HL-60/S4 treated with phorbol 12-myristate 13-acetate at 8.2 ng/mL for 4 days and 3 days (cell line): ENCODE results near the gene KRTAP10-6.
"Not testable (repeated sequence)": the region's sequence is repeated elsewhere in the genome, so short reads cannot be mapped to it uniquely, and the experiment has no call there.

Experiments used
- in situ Hi-C: fragments of 300-500 bp; cut with MboI; formaldehyde crosslinking; loops from 2 replicates; pipeline ENCODE4 v1.15.0; 2022; ENCODE audit warnings: low sequenced_read_pairs

The KRTAP10-6 gene

DNA sequence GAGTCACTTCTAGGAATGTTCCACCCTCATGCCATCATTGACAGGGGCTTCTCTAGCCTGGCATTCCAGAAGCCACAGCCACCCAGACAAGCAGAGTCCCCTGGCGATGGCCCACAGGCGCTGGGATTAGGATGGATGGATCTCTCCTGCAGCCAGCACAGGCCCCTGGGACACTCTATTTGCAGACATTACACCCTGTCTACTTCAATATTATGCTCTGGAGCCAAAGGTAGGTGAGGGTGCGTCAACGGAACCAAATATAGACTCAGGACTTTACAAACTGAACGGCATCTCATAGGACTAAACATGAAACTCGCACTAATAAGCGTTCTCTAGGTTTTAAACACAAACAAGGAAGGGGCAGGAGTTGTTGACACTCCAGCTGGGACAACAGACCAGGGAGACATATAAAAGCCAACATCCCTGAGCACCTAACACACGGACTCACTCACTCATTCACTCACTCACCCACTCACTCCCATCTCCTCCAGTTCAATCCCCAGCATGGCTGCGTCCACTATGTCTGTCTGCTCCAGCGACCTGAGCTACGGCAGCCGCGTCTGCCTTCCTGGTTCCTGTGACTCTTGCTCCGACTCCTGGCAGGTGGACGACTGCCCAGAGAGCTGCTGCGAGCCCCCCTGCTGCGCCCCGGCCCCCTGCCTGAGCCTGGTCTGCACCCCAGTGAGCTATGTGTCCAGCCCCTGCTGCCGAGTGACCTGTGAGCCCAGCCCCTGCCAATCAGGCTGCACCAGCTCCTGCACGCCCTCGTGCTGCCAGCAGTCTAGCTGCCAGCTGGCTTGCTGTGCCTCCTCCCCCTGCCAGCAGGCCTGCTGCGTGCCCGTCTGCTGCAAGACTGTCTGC is 8.0 kb upstream of the KRTAP10-6 start, which contains the start of gene KRTAP10-7:
TSS of gene KRTAP10-7 (plus strand) at position 480 of the 861 bp plus-strand sequence. CDS start at position 505, 25 bp downstream.
- in situ Hi-C loops = not testable (repeated sequence)

DNA sequence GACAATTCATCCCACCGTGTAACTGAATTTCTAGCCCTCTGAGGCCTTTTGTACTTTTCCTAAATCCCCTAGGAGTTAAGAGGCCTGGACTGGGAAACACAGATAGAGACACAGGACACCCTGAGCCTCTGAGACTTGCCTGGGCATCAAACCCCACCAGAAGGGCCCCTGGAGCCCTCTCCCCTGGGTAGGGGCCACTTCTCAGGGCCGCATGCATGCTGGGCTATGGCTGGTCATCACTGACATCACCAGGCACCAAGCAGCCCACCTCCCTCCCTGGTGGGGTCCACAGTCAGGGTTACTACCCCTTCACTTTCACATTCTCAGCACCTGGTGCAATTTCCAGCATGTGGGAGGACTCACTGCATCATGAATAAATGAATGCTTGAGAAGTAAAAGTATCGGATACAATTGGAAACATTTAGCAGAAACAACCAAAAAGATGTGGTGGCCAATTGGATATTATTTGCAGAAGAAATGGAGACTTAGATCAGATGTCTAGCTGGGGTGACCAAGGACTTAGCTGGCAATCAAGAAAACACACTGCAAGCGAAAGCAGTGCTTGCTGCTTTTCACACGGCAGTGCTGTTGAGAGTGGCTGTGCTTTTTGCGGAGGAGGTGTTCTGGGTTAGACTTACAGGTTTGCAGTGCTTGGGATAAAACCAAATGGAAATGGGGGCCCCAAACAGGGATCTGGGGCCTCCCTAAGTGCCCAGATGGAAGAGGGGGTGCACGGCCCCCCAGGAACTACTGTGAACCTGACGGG is 7.1 kb upstream of the KRTAP10-6 start:
- in situ Hi-C loops = no loop called here

DNA sequence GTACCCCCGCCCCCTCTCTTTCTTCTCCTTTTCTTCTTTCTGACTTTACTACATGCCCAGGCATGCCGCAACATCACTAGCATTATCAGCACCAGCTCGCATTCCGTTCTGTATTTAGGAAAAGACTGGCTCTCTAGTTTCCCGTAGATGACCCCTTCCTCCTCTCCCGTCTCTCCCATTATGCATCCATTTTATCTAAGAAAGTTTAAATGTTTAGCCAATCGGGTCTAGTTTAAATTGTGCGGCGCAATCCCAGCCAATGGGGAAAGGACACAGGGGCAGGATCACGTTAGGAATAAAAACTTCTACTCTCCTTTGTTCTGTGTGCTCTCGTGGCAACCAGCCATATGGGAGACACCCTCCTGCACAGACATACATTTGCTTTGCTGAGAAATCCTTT is 5.8 kb upstream of the KRTAP10-6 start:
- in situ Hi-C loops = no loop called here

DNA sequence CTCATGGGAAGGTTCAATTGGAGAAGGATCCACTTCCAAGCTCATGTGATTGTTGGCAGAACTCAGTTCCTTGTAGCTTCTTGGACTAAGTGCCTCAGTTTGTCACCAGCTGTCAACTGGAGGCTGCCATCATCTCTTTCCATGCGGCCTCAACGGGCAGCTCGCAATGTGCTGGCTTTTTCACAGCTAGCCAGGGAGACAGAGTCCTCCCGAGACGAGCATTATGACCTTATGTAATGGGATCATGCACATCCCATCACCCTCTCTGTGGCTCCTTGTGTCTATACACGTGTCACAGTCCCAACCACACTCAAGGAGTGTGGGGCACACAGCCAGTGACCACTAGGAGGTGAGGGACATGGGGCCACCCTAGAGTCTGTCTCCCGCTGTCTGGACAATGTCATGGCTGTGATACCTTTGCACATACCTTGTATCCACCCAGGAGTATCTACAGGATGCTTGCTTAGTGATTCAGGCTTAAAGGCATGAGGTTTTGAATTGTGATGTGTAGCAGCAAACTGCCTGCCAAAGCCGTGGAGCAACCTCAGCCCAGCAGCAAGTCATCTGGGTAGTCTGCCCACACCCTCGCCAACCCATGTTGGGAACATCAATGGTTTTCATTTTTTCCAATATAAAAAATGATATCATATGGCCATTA is 3.9 kb upstream of the KRTAP10-6 start:
- in situ Hi-C loops = no loop called here

DNA sequence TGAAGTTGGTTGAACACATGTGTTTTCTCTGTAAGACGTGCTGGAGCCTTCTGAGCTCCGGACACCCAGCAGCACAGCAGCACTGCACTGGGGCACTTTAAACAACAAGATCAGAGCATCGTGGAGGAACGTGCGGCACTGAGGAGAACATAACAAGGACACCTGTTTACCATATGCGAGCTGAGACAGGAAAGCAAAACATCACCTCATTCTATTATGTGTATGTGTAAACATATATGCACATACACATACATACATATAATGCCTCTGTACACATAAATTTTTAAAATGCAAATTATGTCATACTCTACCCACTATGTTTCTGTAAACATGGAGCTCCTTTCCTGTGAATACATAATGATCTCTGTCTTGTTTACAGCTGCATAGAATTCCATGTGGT is 3.2 kb upstream of the KRTAP10-6 start:
- in situ Hi-C loops = no loop called here

DNA sequence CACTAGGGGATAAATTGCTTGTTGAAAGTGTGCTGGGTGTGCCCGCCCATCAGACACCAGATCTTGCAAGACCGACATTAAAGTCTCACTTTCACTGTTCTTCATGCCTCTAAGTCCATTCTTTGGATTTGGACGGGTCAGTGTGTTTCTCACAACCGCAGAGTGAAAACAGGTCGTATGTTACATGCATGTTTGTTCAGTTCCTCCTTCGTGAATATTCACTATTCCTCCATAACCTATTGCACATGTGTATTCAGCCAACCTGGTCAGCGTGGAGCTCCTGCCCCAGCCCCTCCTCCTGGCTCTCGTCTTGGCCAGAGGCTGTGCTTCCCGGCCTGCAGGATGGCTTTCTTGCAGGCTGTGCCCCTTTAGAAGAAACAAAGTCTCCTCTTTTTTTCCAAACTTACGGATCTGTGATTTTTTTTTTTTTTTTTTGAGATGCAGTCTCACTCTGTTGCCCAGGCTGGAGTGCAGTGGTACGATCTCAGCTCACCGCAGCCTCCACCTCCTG is 2.2 kb upstream of the KRTAP10-6 start:
- in situ Hi-C loops = no loop called here

DNA sequence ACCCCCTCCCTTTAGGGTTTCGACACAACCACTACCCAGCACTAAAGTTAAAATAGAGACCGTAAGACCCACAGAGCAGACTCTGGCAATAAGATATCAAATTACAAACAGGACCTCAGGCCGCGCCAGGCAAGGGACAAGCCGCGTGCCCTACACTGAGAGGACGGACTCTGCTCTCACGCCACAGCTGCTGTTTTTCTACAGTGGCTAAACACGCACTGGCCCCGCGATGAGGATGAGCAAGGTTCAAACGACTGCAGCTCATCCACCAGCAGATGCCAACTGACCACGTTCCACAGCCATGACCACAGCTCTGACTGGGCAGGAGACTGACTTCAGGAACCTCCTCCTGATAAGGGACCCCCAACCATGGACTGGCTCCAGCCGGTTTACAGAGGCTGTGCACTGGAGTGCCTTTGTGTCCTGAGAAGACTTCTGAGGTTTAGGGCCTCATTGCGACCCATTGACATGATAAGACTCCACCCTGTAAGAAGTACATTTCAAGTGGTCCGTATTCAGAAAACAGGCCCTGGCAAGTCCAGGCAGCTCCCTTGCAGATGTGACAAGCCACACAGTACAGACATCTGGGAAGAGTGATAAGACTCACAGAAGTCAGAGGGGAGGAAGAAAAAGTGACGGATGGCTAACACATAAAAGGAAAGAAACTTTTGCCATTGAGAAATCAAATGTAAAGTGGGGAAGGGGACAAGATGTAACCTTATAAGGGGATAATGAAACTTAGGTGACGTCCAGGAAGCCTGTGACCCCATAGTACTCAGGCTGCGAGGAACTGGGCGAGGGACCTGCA is 1.5 kb upstream of the KRTAP10-6 start:
- in situ Hi-C loops = no loop called here

DNA sequence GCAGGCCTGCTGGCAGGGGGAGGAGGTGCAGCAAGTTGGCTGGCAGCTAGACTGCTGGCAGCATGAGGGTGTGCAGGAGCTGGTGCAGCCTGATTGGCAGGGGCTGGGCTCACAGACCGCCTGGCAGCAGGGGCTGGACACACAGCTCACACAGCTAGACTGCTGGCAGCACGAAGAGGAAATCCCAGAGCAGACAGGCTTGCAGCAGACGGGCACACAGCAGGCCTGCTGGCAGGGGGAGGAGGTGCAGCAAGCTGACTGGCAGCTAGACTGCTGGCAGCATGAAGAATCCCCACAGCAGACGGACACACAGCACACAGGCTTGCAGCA is 539 bp downstream of the KRTAP10-6 start:
- in situ Hi-C loops = not testable (repeated sequence)

DNA sequence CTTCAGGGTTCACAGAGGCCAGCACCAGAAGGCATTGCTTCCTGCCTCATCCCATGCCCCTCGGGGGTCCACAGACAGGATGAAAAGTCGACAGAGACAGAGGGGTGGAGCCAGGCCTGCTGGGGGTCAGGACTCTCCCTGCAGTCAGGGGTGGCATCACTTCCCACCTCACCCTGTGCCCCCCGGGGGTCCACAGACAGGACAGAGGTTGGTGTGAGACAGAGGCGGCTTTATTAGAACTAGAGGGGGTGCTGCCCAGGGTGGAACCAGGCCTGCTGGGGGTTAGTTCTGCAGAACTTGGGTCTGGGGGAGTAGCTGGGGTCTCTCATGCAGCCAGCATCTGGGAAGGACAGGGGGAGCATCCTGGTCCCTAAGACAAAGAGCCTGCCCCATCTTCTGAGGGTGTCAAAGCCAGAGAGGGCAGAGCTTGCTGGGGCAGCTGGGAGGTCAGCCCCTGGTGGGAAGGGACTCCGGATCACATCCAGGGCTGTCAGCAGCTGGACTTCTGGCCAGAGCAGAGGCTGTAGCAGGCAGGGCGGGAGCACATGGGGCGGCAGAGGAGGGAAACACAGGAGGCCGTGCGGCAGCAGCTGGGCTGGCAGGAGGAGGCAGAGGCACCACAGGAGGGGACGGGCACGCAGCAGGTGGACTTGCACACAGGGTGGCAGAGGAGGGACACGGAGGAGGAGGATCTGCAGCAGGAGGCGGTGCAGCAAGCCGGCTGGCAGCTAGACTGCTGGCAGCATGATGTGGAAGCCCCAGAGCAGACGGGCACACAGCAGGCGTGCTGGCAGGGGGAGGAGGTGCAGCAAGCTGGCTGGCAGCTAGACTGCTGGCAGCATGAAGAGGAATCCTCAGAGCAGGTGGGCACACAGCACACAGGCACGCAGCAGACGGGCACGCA is 1.2 kb downstream of the KRTAP10-6 start:
- in situ Hi-C loops = not testable (repeated sequence)

DNA sequence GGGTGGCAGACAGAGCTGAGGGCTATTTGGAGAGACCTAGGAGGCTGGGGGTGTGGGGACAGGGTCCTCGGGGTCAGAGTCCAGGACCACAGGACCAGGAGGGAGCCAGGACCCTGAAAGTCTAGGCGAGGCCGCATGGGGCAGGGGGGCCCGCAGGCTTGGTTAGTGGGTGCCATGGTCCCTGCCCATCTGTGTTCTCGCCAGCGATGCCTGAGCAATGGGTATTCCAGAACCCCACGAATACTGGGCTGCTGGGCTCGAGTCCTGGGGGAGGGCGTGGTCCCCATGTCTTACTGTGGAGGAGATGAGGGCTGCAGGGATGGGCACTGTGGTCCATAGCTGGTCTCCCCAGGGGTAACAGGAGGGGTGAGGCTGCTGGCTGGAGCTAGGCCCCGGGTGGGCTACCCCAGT is 2.0 kb downstream of the KRTAP10-6 start:
- in situ Hi-C loops = no loop called here

DNA sequence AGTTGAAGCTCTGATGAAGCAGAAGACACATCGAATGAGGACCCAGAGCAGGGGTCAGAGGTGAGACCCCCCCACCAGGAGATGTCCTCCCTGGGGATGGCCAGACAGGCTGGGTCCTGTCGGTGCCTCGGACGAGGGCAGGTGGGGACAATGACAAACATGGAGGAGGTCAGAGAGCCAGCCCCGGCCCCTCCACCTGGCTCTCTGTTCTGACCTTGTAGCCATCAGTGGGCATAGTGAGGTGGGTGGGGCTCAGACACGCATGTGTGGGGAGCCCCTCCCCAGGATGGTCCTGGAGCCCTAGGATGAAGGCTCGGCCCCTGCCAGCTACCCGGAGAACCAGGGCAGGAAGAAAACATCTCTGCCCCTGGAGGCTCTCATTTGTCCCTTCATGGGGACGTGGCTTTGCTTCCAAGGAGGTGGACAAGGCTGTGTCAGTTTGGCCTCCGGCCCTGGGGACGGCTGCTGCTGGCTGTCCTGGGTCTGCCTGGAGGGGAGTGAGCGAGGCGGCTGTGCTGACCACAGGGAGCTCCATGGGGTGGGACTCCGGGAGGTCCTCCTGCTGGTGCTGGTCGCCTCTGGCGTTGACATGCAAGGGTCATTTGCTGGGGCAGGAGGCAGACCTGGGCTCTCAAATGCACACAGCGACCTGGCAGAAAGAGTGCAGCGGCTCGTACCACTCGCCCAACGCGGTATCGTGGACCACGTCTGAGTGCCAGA is 2.6 kb downstream of the KRTAP10-6 start:
- in situ Hi-C loops = no loop called here

DNA sequence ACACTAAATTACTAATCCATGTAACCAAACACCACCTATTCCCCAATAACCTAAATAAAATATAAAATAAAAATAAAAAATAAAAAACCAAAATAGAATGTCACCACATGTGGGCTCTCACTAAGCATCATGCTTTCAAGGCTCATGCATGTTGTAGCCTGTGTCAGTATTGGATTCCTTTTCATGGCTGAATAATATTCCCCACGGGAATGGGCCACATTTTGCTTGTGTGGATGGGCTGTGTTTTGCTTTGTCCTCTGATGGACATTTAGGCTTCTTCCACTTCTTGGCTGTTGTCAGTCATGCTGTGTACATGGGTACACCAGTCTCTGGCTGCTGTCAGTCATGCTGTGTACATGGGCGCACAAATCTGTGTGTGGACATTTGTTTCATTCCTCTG is 3.2 kb downstream of the KRTAP10-6 start:
- in situ Hi-C loops = no loop called here

DNA sequence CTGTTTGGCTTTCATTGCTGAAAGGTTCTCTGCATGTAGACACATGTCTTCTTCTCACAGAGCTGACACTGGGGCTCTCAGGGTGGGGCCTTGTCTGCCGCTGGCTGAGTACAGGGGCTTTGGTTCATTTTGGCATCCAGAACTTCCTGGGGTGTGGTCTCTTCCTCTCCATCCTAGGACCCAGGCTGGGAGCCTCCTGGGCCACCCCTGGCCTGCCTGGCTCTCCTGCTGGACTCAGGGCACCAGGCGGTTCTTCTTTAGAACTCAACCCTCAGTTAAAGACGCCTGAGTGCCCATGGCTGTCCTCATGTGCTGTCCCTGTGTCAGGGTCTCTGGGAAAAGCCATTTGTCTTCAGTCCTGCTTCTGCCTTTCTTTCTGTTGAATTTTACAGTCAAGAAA is 6.4 kb downstream of the KRTAP10-6 start:
- in situ Hi-C loops = no loop called here

DNA sequence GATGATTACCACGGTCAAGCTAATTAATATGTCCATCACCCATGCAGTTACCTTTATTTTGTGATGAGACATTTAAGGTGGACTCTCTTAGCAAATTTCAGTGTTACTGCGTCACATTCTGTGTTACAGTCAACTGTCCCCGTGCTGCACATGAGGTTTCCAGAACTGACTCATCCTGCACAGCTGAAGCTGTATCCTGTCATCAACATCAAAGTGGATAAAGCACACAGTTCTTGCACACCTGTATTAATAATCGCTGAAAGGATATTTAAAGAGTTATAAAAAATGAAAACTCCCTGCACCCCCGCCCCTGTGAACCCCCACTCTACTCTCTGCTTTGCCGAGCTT is 8.5 kb downstream of the KRTAP10-6 start:
- in situ Hi-C loops = no loop called here

DNA sequence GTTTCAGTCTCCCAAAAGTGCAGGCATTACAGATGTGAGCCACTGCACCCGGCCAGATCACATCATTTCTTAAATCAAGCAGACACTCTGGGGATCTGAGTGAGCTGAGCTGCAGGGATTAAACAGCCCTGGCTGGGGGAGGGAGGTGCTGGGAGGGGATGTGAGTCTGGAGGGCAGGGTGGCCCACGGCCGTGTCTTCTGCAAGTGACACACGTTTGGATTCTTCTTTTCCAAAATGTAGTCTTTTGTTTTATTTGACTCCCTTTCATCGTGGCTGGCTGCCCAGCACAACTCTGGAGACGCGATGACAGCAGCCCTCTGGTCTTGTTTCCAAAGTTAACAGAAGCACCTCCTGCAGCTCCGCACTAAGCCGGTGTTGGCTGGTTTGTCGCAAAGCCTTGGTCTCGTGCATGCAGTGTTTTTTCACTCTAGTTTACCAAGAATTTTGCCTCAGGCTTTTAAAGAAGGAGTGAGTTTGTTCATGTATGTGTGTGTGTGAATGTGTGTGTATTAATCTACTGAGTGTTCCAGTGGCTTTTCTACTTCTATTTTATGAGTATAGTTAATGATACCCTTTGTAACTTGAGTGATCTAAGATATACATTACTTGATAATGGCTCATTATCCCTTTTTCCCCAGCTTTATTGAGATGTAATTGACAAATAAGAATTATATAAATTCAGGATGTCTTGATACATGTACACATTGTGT is 9.1 kb downstream of the KRTAP10-6 start:
- in situ Hi-C loops = no loop called here

DNA sequence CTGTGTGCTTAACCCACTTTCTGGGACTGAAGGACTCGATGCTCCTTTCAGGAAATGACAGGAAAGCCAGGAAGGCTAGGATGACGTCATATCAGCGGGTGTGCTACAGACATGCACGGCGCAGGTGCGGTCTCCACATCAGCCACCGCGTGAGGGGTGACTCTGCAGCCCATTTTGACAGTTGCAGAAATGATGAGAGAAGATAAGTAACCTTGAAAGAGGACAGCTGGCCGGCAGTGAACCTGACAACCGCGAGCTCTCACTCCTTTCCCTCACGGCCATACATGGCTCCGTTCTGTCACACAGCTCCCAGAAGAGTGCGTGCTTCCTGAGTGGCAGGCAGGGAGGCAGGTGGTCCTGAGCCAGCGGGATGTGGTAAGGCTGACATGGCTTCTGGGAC is 10.2 kb downstream of the KRTAP10-6 start:
- in situ Hi-C loops = no loop called here

DNA sequence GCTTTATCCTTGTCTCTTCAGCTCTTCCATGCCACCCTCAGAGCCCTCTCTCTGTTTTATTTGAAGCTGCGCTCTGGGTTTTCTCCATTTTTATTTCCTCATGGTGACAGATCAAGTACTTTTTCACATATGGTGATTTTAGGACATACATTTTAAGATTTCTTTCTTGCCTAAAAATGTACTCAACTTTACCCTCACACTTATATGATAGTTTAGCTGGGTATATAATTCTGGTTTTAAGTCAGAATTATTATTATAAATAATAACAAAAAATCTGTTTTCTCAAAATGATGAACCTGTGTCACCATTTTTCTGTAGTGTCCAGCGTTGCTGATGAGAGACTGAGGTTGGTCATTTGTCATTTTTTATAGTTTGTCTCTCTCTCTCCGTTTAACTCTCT is 11.1 kb downstream of the KRTAP10-6 start:
- in situ Hi-C loops = no loop called here

DNA sequence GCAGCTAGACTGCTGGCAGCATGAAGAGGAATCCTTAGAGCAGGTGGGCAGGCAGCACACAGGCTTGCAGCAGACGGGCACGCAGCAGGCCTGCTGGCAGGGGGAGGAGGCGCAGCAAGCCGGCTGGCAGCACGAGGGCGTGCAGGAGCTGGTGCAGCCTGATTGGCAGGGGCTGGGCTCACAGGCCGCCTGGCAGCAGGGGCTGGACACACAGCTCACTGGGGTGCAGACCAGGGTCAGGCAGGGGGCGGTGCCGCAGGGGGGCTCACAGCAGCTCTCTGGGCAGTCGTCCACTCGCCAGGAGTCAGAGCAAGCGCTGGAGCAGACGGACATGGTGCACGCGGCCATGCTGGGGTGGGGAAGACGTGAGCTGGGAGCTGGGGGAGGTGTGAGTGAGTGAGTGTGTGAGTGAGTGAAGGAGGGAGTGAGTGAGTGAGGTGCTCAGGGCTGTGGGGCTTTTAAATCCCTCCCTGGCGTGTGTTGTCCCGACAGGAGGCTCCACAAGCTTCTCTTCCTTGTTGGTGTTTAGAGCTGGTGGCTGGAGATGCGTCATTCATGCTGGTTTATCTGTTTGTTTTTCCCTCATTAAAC is 12.0 kb downstream of the KRTAP10-6 start, which contains the start of gene KRTAP10-5:
TSS of gene KRTAP10-5 (minus strand) at position 374 of the 591 bp plus-strand sequence. CDS start at position 348, 26 bp downstream.
- in situ Hi-C loops = not testable (repeated sequence)
